ENCODE measurements around the gene KIRREL3. TPM values are rescaled to one million over a fixed set of nuclear protein-coding genes. Genes with fewer than 3 reads are reported as not detected.

Gene KIRREL3
- polyA plus RNA-seq, 1 donor (not counting 4 experiments of a cell fraction or from before 2014, with no cell fraction given) = 0.04 TPM

DNA sequence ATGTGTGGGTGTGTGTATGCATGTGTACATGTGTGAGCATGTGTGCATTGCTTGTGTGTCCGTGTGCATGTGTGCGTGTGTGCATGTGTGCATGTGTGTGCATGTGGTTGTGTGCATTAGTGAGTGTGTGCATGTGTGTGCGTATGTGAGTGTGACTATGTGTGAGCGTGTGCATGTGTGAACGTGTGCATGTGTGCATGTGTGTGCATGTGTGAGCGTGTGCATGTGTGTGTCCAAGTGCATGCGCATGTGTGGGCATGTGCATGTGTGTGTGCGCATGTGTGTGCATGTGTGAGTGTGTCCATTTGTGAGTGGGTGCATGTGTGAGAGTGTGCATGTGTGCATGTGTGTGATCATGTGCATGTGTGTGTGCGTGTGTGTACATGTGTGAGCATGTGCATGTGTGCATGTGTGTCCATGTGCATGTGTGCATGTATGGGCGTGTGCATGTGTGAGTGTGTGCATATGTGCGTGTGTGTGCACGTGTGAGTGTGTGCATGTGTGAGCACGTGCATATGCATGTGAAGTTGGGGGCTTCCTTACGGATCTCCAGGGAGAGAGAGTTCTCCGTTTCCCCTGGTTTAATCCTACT lies 549.3 kb downstream of the KIRREL3 start:
- Histone ChIP-seq H4K20me1 (ENCODE audit: control insufficient read depth, extremely low read depth, insufficient read depth, low read length) (no peaks in the 10 kb centered on the region), H3K9ac (ENCODE audit: control insufficient read depth, extremely low read depth, insufficient read depth, low read length) (no peak overlapping the region), H3K27me3 (ENCODE audit: control insufficient read depth, extremely low read depth, insufficient read depth, low read length) (peaks cover 20% of the 10 kb centered on the region), H2AFZ (ENCODE audit: control insufficient read depth, low read length) (no peak overlapping the region), H3K36me3 (ENCODE audit: control insufficient read depth in 2 of 2, extremely low read depth in 1 of 2, insufficient read depth in 2 of 2, low read length in 2 of 2) (no peaks in the 10 kb centered on the region), H3K4me1 (ENCODE audit: control insufficient read depth, extremely low read depth, insufficient read depth, low read length) (no peaks in the 10 kb centered on the region), H3K4me3 (ENCODE audit: control insufficient read depth in 2 of 3, extremely low read depth in 1 of 3, insufficient read depth in 2 of 3, low read depth in 1 of 3, low read length in 3 of 3) (no peak overlapping the region), H3K27ac (ENCODE audit: control insufficient read depth, insufficient read depth, low read length) (no peak overlapping the region), H3K4me2 (ENCODE audit: control insufficient read depth, extremely low read depth, insufficient read depth, low read depth, low read length) (no peak overlapping the region), H3K9me1 (ENCODE audit: control insufficient read depth, extremely low read depth, insufficient read depth, low read length) (no peaks in the 10 kb centered on the region), H3K9me3 (ENCODE audit: control insufficient read depth, low read depth, low read length) (peaks cover 15% of the 10 kb centered on the region), H3K79me2 (ENCODE audit: control insufficient read depth, insufficient read depth, low read length) (no peaks in the 10 kb centered on the region)
- dilution Hi-C loops (cut with MboI; ENCODE audit: extremely low pct_ligation_motif_present, low sequenced_read_pairs) = no loop called here
- no peak for TF ChIP-seq EZH2 (IDR thresholded peaks at IDR 0.05; ENCODE audit: low read length)
- TF ChIP-seq, protein P1, sequence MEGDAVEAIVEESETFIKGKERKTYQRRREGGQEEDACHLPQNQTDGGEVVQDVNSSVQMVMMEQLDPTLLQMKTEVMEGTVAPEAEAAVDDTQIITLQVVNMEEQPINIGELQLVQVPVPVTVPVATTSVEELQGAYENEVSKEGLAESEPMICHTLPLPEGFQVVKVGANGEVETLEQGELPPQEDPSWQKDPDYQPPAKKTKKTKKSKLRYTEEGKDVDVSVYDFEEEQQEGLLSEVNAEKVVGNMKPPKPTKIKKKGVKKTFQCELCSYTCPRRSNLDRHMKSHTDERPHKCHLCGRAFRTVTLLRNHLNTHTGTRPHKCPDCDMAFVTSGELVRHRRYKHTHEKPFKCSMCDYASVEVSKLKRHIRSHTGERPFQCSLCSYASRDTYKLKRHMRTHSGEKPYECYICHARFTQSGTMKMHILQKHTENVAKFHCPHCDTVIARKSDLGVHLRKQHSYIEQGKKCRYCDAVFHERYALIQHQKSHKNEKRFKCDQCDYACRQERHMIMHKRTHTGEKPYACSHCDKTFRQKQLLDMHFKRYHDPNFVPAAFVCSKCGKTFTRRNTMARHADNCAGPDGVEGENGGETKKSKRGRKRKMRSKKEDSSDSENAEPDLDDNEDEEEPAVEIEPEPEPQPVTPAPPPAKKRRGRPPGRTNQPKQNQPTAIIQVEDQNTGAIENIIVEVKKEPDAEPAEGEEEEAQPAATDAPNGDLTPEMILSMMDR (optimal IDR thresholded peaks at IDR 0.05 in 1 of 3, IDR thresholded peaks at IDR 0.05 in 1 of 3, conservative IDR thresholded peaks at IDR 0.05 in 1 of 3; ENCODE audit: extremely low read depth in 1 of 3, insufficient read depth in 2 of 3, low read length in 3 of 3) = no peak
- DNase-seq (ENCODE audit: low read depth, low spot score) = no peak
- FAIRE-seq = peak; percentile 23

DNA sequence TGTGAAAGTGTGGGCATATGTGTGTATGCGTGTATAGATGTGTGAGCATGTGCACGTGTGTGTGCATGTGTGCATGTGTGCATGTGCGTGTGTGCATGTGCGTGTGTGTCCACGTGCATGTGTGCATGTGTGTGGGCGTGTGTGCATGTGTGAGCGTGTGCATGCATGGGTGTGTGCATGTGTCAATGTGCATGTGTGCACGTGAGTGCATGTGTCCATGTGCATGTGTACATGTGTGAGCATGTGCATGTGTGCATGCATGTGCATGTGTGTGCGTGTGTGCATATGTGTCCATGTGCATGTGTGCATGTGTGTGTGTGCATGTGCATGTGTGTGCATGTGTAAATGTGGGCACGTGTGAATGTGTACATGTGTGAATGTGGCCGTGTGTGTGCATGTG lies 549.8 kb downstream of the KIRREL3 start:
- DNase-seq (ENCODE audit: low read depth, low spot score) = no peak
- Histone ChIP-seq H4K20me1 (ENCODE audit: control insufficient read depth, extremely low read depth, insufficient read depth, low read length) (no peaks in the 10 kb centered on the region), H3K9me1 (ENCODE audit: control insufficient read depth, extremely low read depth, insufficient read depth, low read length) (no peaks in the 10 kb centered on the region), H3K9ac (ENCODE audit: control insufficient read depth, extremely low read depth, insufficient read depth, low read length) (no peak overlapping the region), H3K27me3 (ENCODE audit: control insufficient read depth, extremely low read depth, insufficient read depth, low read length) (peaks cover 20% of the 10 kb centered on the region), H3K4me3 (ENCODE audit: control insufficient read depth in 2 of 3, extremely low read depth in 1 of 3, insufficient read depth in 2 of 3, low read depth in 1 of 3, low read length in 3 of 3) (no peak overlapping the region), H3K9me3 (ENCODE audit: control insufficient read depth, low read depth, low read length) (peaks cover 15% of the 10 kb centered on the region), H3K36me3 (ENCODE audit: control insufficient read depth in 2 of 2, extremely low read depth in 1 of 2, insufficient read depth in 2 of 2, low read length in 2 of 2) (no peaks in the 10 kb centered on the region), H3K4me1 (ENCODE audit: control insufficient read depth, extremely low read depth, insufficient read depth, low read length) (no peaks in the 10 kb centered on the region), H3K4me2 (ENCODE audit: control insufficient read depth, extremely low read depth, insufficient read depth, low read depth, low read length) (no peak overlapping the region), H2AFZ (ENCODE audit: control insufficient read depth, low read length) (no peak overlapping the region), H3K79me2 (ENCODE audit: control insufficient read depth, insufficient read depth, low read length) (no peaks in the 10 kb centered on the region), H3K27ac (ENCODE audit: control insufficient read depth, insufficient read depth, low read length) (no peak overlapping the region)
- dilution Hi-C loops (cut with MboI; ENCODE audit: extremely low pct_ligation_motif_present, low sequenced_read_pairs) = no loop called here
- no peak for TF ChIP-seq EZH2 (IDR thresholded peaks at IDR 0.05; ENCODE audit: low read length)
- TF ChIP-seq, protein P1 (optimal IDR thresholded peaks at IDR 0.05 in 1 of 3, IDR thresholded peaks at IDR 0.05 in 1 of 3, conservative IDR thresholded peaks at IDR 0.05 in 1 of 3; ENCODE audit: extremely low read depth in 1 of 3, insufficient read depth in 2 of 3, low read length in 3 of 3) = no peak
- FAIRE-seq = no peak
